Epidermal melanocyte (primary cell): ENCODE measurements around the gene NFIC.
A peak's percentile ranks its signal among the peaks of the same experiment; 100 is the strongest.
"Not testable (repeated sequence)": the region's sequence is repeated elsewhere in the genome, so short reads cannot be mapped to it uniquely, and the experiment has no call there.

Experiments used
- DNase-seq: peaks from one replicate; pipeline ENCODE4 v3.0.0; 2011; ENCODE audit warnings: low spot score; ENCODE audit not compliant: insufficient read length

NFIC gene

DNA sequence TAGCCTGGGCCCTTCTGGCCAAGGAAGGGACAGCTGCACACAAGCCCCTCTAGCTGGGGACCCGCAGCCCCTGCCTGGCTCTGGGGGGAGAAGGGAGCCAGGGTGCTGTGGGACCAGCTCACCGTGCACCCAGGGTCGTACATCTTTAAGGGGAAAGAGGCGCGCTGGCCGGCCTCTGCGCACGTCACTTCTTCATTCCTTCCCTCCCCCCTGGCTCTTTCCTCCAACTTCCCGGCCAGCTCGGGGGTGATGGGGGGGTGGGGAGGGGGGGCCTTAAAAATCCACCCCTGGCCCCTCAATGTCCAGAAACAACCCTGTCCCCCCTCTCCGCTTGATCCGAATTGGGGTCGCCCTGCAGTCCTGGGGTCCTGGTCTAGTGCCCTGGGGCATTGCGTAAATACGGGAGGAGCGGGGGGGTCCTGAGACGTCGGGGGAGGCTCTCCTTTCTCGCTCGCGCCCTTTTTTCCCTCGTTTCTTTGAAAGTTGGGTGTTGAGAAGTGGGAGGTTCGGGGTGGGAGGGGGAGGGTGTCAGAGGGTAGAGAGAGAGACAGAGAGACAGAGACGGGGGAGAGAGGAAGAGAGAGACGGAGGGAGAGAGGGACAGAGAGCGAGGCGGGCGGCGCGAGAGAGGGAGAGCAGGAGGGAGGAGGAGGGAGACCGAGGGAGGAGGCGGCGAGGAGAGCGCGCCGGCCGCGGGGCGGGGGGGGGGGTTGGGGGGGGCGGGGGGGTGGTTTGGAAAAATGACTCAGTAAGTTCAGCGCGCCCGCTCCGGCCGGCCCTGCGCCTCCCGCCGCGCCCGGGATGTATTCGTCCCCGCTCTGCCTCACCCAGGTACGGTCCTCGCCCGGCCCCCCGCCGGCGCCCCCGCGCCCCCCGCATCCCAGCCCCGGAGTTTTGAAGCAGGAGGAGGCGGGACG lies at the start of gene NFIC:
NFIC (plus strand) TSS at position 748 of the 917 bp plus-strand sequence; CDS start at position 802, 54 bp downstream.
- peak; percentile 87 for DNase-seq

DNA sequence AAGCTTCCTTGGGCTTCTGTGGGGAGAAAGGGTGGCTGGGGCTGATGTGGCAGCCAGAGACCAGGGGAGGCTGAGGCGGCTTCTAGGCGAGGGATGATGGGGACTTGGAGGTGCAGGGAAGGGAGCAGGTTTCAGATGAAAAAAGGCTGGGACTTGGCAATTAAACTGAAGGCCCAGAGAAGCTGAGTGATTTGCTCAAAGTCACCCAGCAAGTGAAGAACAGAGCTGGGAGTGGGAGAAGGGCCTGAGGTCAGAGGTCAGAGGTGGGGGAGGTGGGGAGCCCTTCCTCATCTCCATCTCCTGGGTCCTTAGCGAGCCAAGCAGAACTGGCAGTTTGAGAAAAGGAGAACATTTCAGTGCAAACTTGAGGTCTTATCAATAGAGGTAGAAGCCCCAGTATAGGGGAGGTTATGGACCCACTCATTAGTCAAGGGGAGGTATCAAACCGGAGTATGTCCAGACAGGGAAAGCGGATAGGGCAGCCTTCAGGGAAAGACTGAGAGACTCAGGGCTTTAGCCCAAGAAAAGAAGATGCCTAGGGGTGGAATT lies 49.6 kb upstream of the NFIC start:
- no peak for DNase-seq

DNA sequence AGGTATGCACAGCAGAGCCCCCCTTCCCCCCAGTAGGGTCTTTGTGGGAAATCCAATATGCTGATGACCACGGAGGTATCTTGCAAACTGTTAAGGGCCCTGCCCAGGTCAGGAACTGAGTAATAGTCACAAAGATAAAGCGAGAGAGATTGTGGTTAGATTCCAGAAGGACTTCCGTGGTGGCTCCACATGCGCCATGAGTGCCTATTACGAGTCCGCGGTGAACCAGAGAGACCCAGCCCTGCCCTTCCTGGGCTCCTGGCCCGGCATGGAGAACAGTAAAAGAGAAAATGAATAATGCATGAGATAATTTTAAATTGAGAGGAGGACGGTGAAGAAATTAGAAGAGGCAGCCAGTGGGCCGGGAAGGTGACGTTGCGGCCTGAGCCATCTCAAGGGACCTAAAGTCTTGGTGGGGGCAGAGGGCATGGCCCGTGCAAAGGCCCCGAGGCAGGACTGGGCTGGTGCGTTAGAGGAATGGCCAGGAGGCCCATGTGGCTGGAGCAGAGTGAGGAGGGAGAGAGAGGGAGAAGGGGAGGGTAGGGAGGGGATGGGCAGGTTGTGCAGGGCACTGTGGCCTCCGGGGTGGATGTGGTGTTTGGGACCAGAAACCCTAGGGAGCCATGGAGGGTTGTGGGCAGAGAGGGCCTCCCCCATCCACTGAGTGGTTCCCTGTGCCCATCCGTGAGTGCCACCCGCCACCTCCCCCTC lies 46.6 kb upstream of the NFIC start:
- DNase-seq, result no peak

DNA sequence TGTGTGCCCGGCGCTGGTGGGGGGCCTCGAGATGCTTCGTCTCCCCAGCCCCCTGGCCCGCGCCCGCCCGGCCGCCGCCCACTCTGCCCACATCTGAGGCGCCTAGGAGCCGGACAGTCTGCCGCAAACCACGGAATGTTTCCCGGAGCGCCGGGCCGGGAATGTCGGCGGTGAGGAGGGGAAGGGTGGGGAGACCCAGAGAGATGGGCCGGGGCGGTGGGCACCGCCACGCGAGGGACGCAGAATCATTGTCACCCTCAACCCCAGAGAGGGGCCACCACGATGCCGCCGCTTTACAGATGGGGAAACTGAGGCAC lies 46.1 kb upstream of the NFIC start:
- no peak for DNase-seq

DNA sequence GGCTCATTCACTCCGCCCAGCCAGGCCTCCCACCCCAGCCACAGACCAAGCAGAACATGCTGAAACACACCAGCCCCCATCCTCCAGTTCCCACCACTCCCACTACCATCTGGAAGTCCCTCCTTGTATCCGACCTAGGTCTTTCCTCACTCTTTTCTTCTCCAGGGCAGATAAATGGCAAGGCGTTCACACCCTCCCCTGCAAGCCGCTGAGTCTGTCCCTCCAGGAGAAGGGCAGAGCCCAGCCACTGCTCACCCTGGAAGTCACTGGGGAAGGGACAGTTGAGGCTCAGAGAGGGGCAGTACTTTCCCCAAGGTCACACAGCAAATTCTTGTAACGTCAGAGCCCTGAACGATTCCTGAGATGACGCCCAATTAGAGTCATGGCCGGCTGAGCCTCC lies 45.5 kb upstream of the NFIC start:
- DNase-seq, result no peak

DNA sequence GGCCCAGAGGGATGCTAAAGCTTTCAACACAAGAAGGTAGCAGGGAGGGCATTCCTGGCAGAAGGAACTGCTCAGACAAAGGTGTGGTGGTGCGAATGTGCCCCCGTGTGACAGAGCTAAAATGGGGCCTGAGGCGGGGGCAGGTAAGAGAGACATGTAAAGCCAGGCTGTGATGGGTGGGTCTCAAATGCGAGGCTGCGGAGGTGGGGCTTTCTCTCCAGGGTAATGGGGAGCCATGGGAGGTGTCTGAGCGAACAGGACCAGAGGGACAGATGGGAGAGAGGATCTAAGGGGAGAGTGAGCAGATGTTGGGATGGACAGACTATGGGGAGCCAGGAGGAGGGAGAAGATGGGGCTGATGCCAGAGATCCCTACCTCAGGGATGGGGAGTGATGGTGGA lies 44.7 kb upstream of the NFIC start:
- no peak for DNase-seq

DNA sequence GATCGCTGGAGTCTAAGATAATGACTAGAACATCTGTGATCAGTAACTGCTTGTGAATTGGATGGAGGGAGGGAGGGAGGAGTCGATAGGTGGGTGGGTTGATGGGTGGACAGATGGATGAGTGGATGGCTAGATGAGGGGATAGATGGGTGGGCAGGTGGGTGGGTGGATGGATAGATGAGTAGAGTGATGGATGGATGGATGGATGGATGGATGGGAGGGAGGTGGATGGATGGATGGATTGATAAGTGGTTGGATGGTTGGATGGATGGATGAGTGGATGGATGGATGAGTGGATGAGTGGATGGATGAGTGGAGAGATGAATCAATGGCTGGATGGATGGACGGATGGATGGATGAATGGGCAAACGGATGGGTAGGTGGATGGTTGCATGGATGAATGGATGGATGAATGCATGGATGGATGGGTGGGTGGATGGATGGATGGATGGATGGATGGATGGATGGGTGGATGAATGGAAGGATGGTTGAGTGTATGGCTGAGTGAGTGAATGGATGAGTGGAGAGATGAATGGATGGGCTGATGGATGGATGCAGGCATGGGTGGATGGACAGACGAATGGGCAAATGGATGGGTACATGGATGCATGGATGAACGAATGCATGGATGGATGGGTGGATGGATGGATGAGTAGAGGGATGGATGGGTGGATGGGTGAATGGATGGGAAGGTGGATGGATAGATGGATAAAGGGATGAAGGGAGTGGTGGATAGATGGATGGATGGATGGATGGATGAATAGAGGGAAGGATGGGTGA lies 44.0 kb upstream of the NFIC start:
- DNase-seq, result no peak

DNA sequence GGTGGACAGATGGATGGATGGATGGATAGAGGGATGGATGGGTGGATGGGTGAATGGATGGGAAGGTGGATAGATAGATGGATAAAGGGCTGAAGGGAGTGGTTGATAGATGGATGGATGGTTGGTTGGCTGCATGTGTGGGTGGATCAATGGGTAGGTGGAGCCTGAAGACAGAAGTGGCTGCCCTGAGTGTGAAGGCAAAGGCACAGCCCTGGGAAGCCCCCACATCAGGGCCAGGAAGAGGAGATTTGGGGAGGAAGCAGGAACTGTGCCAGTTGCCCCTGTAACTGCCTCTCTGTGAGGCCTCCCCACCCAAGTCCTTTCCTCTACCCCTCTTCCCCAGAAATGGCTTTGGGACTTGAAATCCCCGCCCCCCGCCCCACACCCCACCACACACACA lies 43.4 kb upstream of the NFIC start:
- DNase-seq, result no peak

DNA sequence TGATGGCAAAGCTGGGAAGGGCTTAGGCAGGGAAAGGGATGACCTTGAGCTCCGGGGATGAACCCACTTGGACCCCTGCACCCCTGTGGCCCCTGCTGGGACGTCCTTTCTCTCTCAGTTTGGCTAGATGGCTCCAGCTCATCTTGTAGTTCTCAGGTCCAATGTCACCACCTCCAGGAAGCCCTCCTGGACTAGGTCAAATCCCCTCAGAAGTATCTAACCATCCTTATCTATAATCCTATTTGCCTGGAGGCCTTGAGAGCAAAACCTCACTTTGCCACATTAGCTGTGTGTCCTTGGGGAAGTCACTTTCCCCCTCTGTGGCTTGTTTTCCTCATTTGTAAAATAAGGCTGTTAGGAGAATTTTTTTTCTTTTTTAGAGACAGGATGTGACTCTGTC lies 42.7 kb upstream of the NFIC start:
- DNase-seq, result no peak

DNA sequence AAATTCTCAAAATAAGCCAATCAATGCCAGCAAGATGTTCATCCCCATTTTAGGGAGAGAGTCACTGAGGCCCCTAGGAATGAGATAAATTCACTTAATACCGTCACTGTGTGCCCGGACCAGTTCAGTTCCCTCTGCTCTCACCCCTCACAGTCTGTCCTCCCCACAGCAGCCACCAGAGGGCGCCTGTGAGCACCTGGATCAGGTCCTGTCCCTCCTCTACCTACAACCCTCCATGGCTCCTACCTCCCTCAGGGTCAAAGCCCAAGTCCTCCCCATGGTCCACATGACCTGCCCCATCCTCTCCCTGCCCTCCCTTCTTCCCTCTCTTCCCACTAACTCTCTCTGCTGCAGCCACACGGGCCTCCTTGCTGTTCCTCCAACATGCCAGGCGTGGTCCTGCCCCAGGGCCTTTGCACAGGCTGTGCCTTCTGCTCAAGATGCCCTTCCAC lies 42.0 kb upstream of the NFIC start:
- no peak for DNase-seq

DNA sequence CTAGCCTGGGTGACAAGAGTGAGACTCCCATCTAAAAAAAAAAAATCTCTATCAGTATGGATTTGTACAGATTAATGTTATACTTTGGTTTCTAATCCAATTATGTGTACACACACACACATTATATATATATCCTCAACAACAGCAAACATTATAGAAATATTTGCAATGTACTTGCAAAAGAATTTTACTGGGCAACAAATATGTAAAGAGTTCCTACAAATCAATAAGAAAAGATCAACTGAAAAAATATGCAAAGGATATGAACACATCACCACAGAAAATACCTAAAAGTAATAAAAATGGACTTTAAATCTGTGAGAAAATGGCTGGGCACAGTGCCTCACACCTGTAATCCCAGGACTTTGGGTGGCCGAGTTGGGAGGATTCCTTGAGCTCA lies 40.9 kb upstream of the NFIC start:
- DNase-seq, result no peak

DNA sequence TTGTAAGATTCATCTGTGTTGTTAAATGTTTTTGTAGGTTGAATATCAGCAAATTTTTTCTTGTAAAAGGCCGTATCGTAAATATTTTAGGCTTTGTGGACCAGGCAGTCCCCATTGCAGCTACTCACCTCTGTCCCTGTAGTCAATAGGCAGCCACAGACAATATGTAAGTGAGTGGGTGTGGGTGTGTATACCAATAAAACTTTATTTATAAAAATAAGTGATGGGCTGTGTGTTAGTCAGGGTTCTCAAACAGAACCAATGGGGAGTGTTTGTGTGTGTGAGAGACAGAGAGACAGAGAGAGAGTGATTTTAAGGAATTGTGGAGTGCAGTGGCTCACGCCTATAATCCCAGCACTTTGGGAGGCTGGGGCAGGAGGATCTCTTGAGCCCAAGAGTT lies 37.6 kb upstream of the NFIC start:
- no peak for DNase-seq

DNA sequence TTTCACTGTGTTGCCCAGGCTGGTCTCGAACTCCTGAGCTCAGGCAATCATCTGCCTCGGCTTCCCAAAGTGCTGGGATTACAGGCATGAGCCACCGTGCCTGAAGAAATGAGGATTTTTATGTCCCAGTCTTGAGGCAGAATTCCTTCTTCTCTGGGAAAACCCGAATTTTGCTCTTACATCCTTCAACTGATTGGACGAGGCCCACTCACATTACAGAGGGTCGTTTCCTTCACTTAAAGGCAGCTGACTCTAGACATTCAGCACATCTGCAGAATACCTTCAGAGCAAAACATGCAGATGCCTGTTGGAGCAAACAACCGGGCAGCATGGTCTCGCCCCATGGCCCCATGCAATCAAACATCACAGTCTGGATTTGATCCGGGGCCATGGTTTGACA lies 36.3 kb upstream of the NFIC start:
- DNase-seq, result no peak

DNA sequence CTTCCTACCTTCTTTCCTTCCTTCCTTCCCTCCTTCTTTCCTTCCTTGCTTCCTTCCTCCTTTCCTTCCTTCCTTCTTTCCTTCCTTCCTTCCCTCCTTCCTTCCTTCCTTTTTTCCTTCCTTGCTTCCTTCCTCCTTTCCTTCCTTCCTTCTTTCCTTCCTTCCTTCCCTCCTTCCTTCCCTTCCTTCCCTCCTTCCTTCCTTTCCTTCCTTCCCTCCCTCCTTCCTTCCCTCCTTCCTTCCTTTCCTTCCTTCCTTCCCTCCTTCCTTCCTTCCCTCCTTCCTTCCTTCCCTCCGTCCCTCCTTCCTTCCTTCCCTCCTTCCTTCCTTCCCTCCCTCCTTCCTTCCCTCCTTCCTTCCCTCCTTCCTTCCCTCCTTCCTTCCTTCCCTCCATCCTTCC lies 34.2 kb upstream of the NFIC start:
- DNase-seq, result not testable (repeated sequence)

DNA sequence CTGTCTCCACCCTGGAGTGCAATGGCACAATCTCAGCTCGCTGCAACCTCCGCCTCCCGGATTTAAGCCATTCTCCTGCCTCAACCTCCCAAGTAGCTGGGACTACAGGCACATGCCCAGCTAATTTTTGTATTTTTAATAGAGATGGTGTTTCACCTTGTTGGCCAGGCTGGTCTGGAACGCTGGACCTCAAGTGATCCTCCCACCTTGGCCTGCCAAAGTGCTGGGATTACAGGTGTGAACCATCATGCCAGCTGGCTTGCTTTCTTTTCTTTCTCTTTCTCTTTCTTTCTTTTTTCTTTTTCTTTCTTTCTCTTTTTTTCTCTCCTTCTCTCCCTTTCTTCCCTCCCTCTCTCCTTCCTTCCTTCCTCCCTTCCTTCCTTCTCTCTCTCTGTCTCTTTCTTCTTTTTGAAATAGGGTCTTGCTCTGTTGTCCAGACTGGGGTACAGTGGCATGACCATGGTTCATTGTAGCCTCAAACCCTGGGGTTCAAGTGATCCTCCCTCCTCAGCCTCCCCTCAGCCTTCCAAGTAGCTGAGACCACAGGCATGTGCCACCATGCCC lies 33.3 kb upstream of the NFIC start:
- no peak for DNase-seq

DNA sequence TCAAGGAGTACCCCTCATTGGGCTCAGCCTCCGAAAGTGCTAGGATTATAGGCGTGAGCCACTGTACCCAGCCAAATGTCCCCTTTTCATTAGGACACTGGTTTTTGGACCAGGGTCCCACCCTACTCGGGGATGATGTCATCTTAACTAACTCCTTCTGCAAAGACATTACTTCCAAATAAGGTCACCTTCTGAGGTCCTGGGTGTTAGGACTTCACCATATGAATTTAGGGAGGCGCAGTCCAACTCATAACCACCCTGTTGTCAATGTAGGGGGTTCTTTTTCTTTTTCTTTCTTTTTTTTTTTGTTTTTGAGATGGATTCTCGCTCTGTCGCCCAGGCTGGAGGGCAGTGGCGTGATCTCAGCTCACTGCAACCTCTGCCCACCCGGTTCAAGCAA lies 32.7 kb upstream of the NFIC start:
- DNase-seq, result no peak

DNA sequence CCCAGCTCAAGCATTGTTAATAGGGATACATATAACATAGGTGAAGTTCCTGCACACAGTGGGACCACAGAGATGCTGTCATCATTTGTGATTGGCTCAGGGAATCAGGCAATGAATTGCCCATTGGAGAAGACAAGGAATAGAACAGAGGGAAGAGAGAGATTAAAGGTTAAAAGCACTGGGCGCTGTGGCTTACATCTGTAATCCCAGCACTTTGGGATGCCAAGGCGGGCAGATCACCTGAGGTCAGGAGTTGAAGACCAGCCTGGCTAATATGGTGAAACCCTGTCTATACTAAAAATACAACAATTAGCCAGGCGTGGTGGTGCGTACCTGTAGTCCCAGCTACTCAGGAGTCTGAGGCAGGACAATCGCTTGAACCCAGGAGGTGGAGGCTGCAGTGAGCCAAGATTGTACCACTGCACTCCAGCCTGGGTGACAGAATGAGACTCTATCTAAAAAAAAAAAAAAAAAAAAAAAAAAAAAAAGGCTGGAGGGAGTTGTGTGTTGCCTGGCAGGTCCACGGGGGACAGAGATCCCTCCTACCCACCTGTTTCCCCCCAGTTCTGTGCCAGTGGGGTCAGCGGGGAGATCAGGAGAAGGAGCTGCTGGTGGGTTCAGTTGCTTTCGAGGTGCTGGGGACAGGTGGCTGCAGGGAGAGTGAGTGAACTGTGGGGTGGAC lies 31.5 kb upstream of the NFIC start:
- DNase-seq, result not testable (repeated sequence)

DNA sequence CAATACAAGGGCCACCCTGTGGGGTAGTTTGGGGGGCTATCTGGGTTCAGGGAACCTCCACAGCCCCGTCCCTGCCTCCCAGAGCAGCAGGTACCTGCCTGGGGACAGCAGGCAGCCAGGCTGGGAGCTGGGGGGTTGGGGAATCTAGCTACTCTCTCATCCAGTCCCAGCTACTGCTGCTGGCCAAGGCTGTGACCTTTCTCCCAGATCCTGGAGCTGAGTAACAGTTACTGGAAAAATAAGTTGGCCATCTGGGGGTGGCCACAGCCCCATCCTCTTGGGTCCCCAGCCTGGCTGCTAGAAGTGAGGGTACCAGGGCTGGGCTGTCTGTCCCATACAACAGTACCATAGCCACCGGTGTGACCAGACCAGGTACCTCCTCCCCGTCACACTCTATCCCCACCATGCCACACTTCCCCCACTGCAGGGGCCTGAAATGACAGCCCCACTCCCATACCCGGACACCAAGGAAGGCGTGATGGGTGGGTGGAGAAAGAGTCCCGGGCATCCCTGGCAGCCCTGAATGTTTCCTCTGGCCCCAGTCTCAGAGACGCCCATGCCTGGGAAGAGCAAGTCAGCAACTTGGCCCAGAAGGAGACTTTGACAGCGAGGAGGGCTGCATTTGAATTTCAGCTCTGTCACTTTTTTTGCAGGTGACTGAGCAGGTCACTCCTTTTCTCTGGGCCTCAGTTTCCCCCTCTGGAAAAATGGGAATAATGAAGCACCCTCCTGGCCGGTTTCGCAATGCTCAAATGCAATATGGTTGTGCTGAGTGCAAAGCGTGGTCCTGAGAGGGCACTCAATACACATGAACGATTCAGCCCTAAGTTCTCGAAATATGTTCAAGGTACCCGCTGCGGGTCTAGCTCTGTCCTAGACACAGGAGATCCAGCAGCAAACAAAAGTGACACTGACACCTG lies 30.7 kb upstream of the NFIC start:
- no peak for DNase-seq

DNA sequence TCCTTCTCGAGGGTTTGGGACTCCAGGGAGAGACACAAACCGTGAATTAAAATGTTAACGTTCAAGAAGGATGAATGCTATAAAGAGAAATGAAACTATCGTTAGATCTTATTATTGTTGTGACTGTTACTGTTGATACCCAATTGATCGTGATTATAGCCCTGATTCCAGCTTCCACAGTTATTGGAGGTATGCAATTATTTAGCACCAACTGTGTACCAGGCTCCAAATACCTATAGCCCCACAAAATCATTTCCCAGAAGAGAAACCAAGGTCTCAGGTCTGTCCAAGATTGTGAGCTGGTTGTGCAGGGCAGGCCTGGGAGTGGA lies 30.1 kb upstream of the NFIC start:
- DNase-seq, result no peak
